Loucy (cell line): ENCODE results near the gene MRPL57.

Experiments
- H2AFZ ChIP-seq: fragments of 200-600 bp; sonication (generic); 2 replicates; pipeline ENCODE4 v1.6.0; 2016; ENCODE audit warnings: antibody characterized with exemption, mild to moderate bottlenecking, low read length, moderate library complexity
- H3F3A ChIP-seq: fragments of 200-600 bp; 2 replicates; pipeline ENCODE4 v1.6.0; 2016; ENCODE audit warnings: antibody characterized with exemption, low read depth, mild to moderate bottlenecking
- H3K27me3 ChIP-seq: fragments of 200-600 bp; sonication (generic); 2 replicates; pipeline ENCODE4 v1.6.1; 2014; ENCODE audit warnings: low read length, mild to moderate bottlenecking; ENCODE audit not compliant: insufficient read depth, poor library complexity, severe bottlenecking
- H3K36me3 ChIP-seq: fragments of 200-600 bp; sonication (generic); 2 replicates; pipeline ENCODE4 v1.6.1; 2016; ENCODE audit warnings: low read length; ENCODE audit not compliant: insufficient read depth
- H3K4me1 ChIP-seq: fragments of 200-600 bp; sonication (generic); 2 replicates; pipeline ENCODE4 v1.5.1; 2014; ENCODE audit warnings: low read length, mild to moderate bottlenecking; ENCODE audit not compliant: insufficient read depth, poor library complexity, severe bottlenecking
- H3K4me2 ChIP-seq: fragments of 200-600 bp; sonication (generic); 2 replicates; pipeline ENCODE4 v1.6.0; 2014; ENCODE audit warnings: antibody characterized with exemption, low read length, low read depth, mild to moderate bottlenecking; ENCODE audit not compliant: poor library complexity, severe bottlenecking
- H3K4me3 ChIP-seq: fragments of 200-600 bp; sonication (generic); 2 replicates; pipeline ENCODE4 v1.5.1; 2014; ENCODE audit warnings: low read length, mild to moderate bottlenecking, mixed read lengths; ENCODE audit not compliant: poor library complexity, severe bottlenecking
- H3K79me2 ChIP-seq: fragments of 200-600 bp; sonication (generic); 2 replicates; pipeline ENCODE4 v1.6.1; 2014; ENCODE audit warnings: low read length; ENCODE audit not compliant: insufficient read depth
- H3K9ac ChIP-seq: fragments of 200-600 bp; sonication (generic); 2 replicates; pipeline ENCODE4 v1.6.0; 2014; ENCODE audit warnings: mild to moderate bottlenecking, low read depth, low read length, moderate library complexity; ENCODE audit not compliant: poor library complexity, severe bottlenecking
- H3K9me2 ChIP-seq: fragments of 200-600 bp; sonication (generic); replicated peaks from 2 replicates; pipeline ENCODE4 v1.6.1; 2016; ENCODE audit warnings: low read depth, low read length, mixed read lengths
- H3K9me3 ChIP-seq: fragments of 200-600 bp; sonication (generic); 2 replicates; pipeline ENCODE4 v1.6.1; 2014; ENCODE audit warnings: mild to moderate bottlenecking, antibody characterized with exemption, low read length, low read depth; ENCODE audit not compliant: insufficient read depth
- H4K20me1 ChIP-seq: fragments of 200-600 bp; sonication (generic); 2 replicates; pipeline ENCODE4 v1.6.0; 2014; ENCODE audit warnings: antibody characterized with exemption, low read length, mild to moderate bottlenecking; ENCODE audit not compliant: insufficient read depth, poor library complexity, severe bottlenecking
- EZH2phosphoT487 ChIP-seq: fragments of 200-600 bp; IDR thresholded peaks from 2 replicates; pipeline ENCODE4 v1.6.1; 2018; ENCODE audit warnings: antibody characterized with exemption, mild to moderate bottlenecking, moderate library complexity, borderline replicate concordance
- TF ChIP-seq, protein P1 (sequence below): fragments of 200-600 bp; sonication (generic); conservative IDR thresholded peaks from 2 replicates; pipeline ENCODE4 v1.5.1; 2014; ENCODE audit warnings: mild to moderate bottlenecking, antibody characterized with exemption, low read length

The MRPL57 gene

DNA sequence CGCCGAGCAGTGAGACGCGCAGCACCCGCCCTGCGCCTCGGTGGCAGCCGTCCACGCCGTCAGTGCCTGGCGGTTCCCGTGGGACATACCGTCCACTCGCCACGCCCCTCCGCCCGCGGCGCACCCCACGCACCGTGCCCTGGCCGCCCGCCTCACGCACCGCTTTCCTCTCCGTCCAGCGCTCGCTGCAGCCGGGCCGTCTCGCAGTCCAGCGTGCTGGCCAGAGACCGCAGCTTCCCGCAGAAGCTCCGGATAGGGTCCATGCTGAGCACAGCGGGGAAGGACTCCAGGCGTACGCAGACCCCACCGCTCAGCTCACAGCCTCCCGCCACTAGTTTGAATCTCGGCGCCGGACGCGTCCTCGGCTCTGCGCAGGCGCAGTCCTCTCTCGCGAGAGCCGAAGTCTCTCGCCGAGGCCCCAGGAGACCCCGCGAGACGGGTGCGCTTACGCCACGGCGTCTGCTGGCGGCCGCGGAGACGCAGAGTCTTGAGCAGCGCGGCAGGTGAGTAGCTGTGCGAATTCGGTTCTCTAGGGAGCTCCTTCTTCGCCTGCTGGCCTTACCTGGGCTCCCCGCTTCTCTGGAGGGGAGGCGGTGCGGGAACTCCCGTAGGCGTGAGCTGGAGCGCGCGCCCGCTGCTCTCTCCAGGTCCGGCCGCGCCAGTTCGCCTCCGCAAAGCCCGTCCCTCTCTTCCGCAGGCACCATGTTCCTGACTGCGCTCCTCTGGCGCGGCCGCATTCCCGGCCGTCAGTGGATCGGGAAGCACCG, at the start of gene MRPL57, which contains the start of gene SKA3:
Gene MRPL57, plus strand, starts transcription at position 444 of the 767 bp plus-strand sequence. Its CDS starts 259 bp downstream, at position 703.
Gene SKA3, minus strand, starts transcription at position 338 of the 767 bp plus-strand sequence. Its CDS starts 75 bp downstream, at position 263.
- Histone ChIP-seq H2AFZ (peak within 1 kb of the TSS; percentile 93), H3K9me3 (no peaks in the 10 kb centered on the region), H3K27me3 (no peaks in the 10 kb centered on the region), H4K20me1 (peaks cover 22% of the 10 kb centered on the region), H3K9me2 (no peaks in the 10 kb centered on the region), H3K4me3 (peak within 1 kb of the TSS; percentile 89), H3K36me3 (peaks cover 5% of the 10 kb centered on the region; the same call in 1 of the 2 replicates), H3F3A (peaks cover 4% of the 10 kb centered on the region; the same call in 1 of the 2 replicates), H3K4me1 (peaks cover 40% of the 10 kb centered on the region), H3K9ac (peak within 1 kb of the TSS; percentile 94), H3K79me2 (peaks cover 73% of the 10 kb centered on the region), H3K4me2 (peak within 1 kb of the TSS; percentile 87)
- TF ChIP-seq, protein P1, sequence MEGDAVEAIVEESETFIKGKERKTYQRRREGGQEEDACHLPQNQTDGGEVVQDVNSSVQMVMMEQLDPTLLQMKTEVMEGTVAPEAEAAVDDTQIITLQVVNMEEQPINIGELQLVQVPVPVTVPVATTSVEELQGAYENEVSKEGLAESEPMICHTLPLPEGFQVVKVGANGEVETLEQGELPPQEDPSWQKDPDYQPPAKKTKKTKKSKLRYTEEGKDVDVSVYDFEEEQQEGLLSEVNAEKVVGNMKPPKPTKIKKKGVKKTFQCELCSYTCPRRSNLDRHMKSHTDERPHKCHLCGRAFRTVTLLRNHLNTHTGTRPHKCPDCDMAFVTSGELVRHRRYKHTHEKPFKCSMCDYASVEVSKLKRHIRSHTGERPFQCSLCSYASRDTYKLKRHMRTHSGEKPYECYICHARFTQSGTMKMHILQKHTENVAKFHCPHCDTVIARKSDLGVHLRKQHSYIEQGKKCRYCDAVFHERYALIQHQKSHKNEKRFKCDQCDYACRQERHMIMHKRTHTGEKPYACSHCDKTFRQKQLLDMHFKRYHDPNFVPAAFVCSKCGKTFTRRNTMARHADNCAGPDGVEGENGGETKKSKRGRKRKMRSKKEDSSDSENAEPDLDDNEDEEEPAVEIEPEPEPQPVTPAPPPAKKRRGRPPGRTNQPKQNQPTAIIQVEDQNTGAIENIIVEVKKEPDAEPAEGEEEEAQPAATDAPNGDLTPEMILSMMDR = no peak
- TF ChIP-seq EZH2phosphoT487 = no peak

DNA sequence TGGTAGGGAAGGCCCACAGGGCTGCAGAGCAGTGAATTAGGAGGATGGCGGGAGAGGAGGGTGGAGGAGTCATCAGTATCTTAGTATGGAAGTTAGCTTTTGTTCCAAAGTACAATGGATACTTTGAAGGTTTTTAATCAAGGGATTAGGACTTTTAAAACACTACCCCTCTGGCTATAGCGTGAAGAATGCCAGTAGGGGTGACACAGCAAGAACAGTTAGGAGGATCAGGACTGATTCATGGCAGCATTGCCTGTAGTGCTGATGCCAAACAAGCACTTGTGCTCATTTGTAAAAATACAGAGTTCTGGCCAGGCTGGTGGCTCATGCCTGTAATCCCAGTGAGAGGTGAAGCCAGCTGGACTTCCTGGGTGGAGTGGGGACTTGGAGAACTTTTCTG, 46.3 kb upstream of the MRPL57 start:
- no peak overlapping the region for H2AFZ ChIP-seq
- H3K9ac ChIP-seq = no peak overlapping the region
- no peak overlapping the region for H3K4me3 ChIP-seq
- no peaks in the 10 kb centered on the region for H4K20me1 ChIP-seq
- H3K27me3 ChIP-seq = no peaks in the 10 kb centered on the region
- H3K79me2 ChIP-seq = no peaks in the 10 kb centered on the region
- no peak for TF ChIP-seq EZH2phosphoT487
- TF ChIP-seq, protein P1 = no peak
- no peak overlapping the region for H3K4me2 ChIP-seq
- no peaks in the 10 kb centered on the region for H3K36me3 ChIP-seq
- H3K9me2 ChIP-seq = no peaks in the 10 kb centered on the region
- no peaks in the 10 kb centered on the region for H3K4me1 ChIP-seq
- no peaks in the 10 kb centered on the region for H3F3A ChIP-seq
- H3K9me3 ChIP-seq = no peaks in the 10 kb centered on the region

DNA sequence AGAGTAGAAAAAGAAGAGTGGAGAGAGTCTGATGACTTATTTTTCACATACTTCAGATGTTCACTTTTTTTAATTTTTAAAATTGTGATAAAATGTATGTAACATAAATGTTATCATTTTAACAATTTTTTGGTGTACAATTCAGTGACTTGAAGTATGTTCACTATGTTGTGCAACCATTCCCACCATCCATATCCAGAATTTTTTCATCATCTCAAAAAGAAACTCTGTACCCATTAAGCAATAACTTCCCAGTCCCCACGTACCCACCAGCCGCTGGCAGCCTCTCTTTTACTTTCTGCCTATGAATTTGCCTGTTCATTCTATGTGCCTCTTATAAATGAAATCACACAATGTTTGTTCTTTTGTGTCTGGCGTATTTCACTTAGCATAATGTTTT, 43.4 kb upstream of the MRPL57 start:
- Histone ChIP-seq H3K9me3 (no peaks in the 10 kb centered on the region), H3K4me2 (no peak overlapping the region), H3K9ac (no peak overlapping the region), H3K79me2 (no peaks in the 10 kb centered on the region), H3K36me3 (no peaks in the 10 kb centered on the region), H2AFZ (0 out of 2 replicates have a peak overlapping the region, but pooled peaks have one; percentile 46), H3K4me1 (no peaks in the 10 kb centered on the region), H3K9me2 (no peaks in the 10 kb centered on the region), H3K4me3 (no peak overlapping the region), H3F3A (no peaks in the 10 kb centered on the region), H3K27me3 (no peaks in the 10 kb centered on the region), H4K20me1 (no peaks in the 10 kb centered on the region)
- TF ChIP-seq, protein P1 = no peak
- TF ChIP-seq EZH2phosphoT487 = no peak
